Spleen (tissue), 11 donors: ENCODE measurements around the gene FADS1. TPM values are rescaled to one million over a fixed set of nuclear protein-coding genes. Genes with fewer than 3 reads are reported as not detected.
A peak's percentile ranks its signal among the peaks of the same experiment; 100 is the strongest.

Experiments
- DNase-seq: peaks from one replicate; pipeline ENCODE4 v3.0.0-alpha.2; 2020
- H3K27ac ChIP-seq, 8 donors: fragments of 200-600 bp; sonication (generic) in 7 of 8; 1 replicate in 4 of 8; 2 replicates in 4 of 8; pipeline versions ENCODE4 v1.5.0 to v1.8.0; 2016 to 2021; ENCODE audit warnings: inconsistent platforms in 4 of 8, mild to moderate bottlenecking in 4 of 8, moderate library complexity in 1 of 8
- H3K27me3 ChIP-seq, 7 donors: fragments of 200-600 bp; sonication (generic) in 6 of 7; replicated peaks in 1 of 7; 1 replicate in 4 of 7; 2 replicates in 3 of 7; pipeline versions ENCODE4 v1.5.0 to v1.8.0; 2016 to 2021; ENCODE audit warnings: inconsistent platforms in 3 of 7, mild to moderate bottlenecking in 1 of 7
- H3K36me3 ChIP-seq, 6 donors: fragments of 200-600 bp; sonication (generic) in 5 of 6; 1 replicate in 4 of 6; 2 replicates in 2 of 6; pipeline versions ENCODE4 v1.5.0 to v1.8.0; 2016 to 2021; ENCODE audit warnings: inconsistent platforms in 2 of 6
- H3K4me1 ChIP-seq, 6 donors: fragments of 200-600 bp; sonication (generic) in 5 of 6; 1 replicate in 3 of 6; 2 replicates in 3 of 6; pipeline versions ENCODE4 v1.5.0 to v1.8.0; 2016 to 2021; ENCODE audit warnings: inconsistent platforms in 3 of 6
- H3K4me3 ChIP-seq, 8 donors: fragments of 200-600 bp; sonication (generic) in 7 of 8; 1 replicate in 4 of 8; 2 replicates in 4 of 8; pipeline versions ENCODE4 v1.5.0 to v1.8.0; 2016 to 2021; ENCODE audit warnings: inconsistent platforms in 4 of 8, mild to moderate bottlenecking in 4 of 8, moderate library complexity in 2 of 8
- H3K9me3 ChIP-seq, 8 donors: fragments of 200-600 bp; sonication (generic) in 7 of 8; 1 replicate in 4 of 8; 2 replicates in 4 of 8; pipeline versions ENCODE4 v1.5.0 to v1.8.0; 2016 to 2021; ENCODE audit warnings: inconsistent platforms in 4 of 8
- POLR2A ChIP-seq, 3 donors: fragments of 450-650 bp; IDR thresholded peaks; one replicate each; pipeline ENCODE4 v1.5.1; 2017; ENCODE audit warnings: antibody characterized with exemption in 3 of 3, mild to moderate bottlenecking in 1 of 3
- POLR2AphosphoS5 ChIP-seq, 3 donors: sonication (generic); formaldehyde crosslinking; IDR thresholded peaks; one replicate each; pipeline ENCODE4 v1.5.1; 2017; ENCODE audit warnings: antibody characterized with exemption in 3 of 3
- WGBS, 5 donors: extraction: QIAGEN DNeasy Blood & Tissue Kit in 3 of 5; methylation state at CpG; one replicate each; pipeline versions ENCODE4 v1.1.5 to v1.1.7; 2013 to 2018; 5-methylcytosine and 5-hydroxymethylcytosine counted together
- intact Hi-C: fragments of 100-400 bp; cut with DNase I; formaldehyde crosslinking; loops from one replicate; pipeline ENCODE4 v1.15.0; 2023; ENCODE audit warnings: low total_unique reads
- polyA plus RNA-seq, 3 donors: library from polyadenylated mRNA; stranded (reverse); fragments of 200-250 nt; gene quantifications; one replicate each; pipeline ENCODE4 v1.2.1, GENCODE V29; 2013
- total RNA-seq, 7 donors: library from RNA; depleted of rRNA in 3 of 7; stranded (reverse); fragments of >200 nt in 3 of 7; fragmentation: NEBNext Ultra II Directional in 4 of 7; extraction: Animal tissue kit (Norgen Biotek cat#: 25700) in 4 of 7; gene quantifications; one replicate each; pipeline versions ENCODE4 v1.1.0 to v1.2.1, GENCODE V29; 2016 to 2021
- TF ChIP-seq, protein P1 (sequence below), 11 experiments: fragments of 200-600 bp in 7 of 11; fragments of 450-650 bp in 4 of 11; sonication (generic) in 4 of 11; IDR thresholded peaks in 8 of 11; conservative IDR thresholded peaks in 3 of 11; 1 replicate in 7 of 11; 2 replicates in 4 of 11; pipeline versions ENCODE4 v1.4.0 to v1.8.0; 2016 to 2021; ENCODE audit warnings: antibody characterized with exemption in 11 of 11, inconsistent platforms in 4 of 11, mild to moderate bottlenecking in 1 of 11
- donor health status: healthy with polysubstance abuse.
- donor health status: DM: no; HTN: no; CAD: no; lungs with moderate emphysema.
- donor health status: DM: no; HTN: no; CAD: no.
- donor health status: Bipolar disorder and iron deficiency.
- donor health status: healthy.
- donor health status: DM: no; HTN: no; CAD: no.
- donor health status: DM: yes; HTN: yes; CAD: no.

The FADS1 gene
- total and polyA plus RNA-seq, 10 donors: 2.2 to 25.6 (median 10.4) TPM

DNA sequence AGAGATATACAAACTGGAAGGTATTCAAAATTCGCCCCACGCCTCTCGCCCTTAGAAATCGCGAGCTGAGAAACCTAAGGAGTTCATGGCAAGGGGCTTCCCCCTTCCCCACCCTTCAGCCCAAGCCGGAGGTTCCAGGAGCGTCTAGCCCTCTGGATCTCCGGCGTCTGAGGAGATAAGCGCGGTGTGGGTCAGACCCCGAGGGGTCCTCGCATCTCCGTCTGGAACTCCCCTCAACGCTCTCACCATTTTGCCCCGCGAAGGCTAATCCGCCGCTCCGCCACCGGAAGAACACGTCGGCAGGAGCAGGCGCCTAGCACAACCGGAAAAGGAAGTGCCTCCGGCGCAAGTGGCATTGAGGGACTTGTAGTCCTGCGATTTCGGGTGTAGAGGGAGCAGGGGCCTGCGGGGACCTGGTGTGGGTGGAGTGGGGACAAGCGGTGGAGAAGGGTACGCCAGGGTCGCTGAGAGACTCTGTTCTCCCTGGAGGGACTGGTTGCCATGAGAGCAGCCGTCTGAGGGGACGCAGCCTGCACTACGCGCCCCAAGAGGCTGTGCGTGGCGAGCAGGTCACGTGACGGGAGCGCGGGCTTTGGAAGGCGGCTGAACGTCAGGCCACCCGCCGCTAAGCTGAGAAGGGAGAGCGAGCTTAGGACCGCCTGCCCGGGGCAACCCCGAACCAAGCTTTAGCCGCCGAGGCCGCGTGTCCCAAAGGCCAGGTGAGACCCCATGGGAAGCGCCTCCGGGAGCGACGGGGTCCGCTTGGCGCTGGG, 24.3 kb downstream of the FADS1 start, which contains the start of the genes FEN1 and TMEM258:
FEN1 (plus strand) TSS at position 602 of the 773 bp plus-strand sequence. CDS start 2,451 bp downstream, outside the sequence.
TMEM258 (minus strand) TSS at position 290 of the 773 bp plus-strand sequence; CDS start at position 249, 41 bp downstream.
- H3K27me3 ChIP-seq: no peaks in the 10 kb centered on the region
- 0 to 1% (median 0%) methylated on average over 52 to 61 of the region's 61 CpGs for WGBS, 5 donors
- intact Hi-C loops: loop anchor here (10.0 kb wide), 2 partner anchors 102 to 152 kb away; partner anchors contain the start of gene FADS3
- H3K4me1 ChIP-seq: peaks cover 10 to 73% (median 29%) of the 10 kb centered on the region in 6 donors
- H3K9me3 ChIP-seq: no peaks in the 10 kb centered on the region
- peak; percentile 98 for DNase-seq
- H3K36me3 ChIP-seq: peaks cover 0 to 48% (median 35%) of the 10 kb centered on the region in 6 donors
- TF ChIP-seq POLR2A (IDR thresholded peaks at IDR 0.05): peak in 1 of 3 donors; percentile 11
- TF ChIP-seq, protein P1, sequence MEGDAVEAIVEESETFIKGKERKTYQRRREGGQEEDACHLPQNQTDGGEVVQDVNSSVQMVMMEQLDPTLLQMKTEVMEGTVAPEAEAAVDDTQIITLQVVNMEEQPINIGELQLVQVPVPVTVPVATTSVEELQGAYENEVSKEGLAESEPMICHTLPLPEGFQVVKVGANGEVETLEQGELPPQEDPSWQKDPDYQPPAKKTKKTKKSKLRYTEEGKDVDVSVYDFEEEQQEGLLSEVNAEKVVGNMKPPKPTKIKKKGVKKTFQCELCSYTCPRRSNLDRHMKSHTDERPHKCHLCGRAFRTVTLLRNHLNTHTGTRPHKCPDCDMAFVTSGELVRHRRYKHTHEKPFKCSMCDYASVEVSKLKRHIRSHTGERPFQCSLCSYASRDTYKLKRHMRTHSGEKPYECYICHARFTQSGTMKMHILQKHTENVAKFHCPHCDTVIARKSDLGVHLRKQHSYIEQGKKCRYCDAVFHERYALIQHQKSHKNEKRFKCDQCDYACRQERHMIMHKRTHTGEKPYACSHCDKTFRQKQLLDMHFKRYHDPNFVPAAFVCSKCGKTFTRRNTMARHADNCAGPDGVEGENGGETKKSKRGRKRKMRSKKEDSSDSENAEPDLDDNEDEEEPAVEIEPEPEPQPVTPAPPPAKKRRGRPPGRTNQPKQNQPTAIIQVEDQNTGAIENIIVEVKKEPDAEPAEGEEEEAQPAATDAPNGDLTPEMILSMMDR (IDR thresholded peaks at IDR 0.05 in 8 of 11, conservative IDR thresholded peaks at IDR 0.05 in 3 of 11): peak in 4 of 11 experiments; percentile 13 to 50 (median 42)
- peak; percentile 91 to 96 (median 93) for TF ChIP-seq POLR2AphosphoS5 (IDR thresholded peaks at IDR 0.05)
- H3K27ac ChIP-seq: peak within 1 kb of the TSS; percentile 92 to 99 (median 96)
- H3K4me3 ChIP-seq: peak within 1 kb of the TSS; percentile 65 to 96 (median 81)

DNA sequence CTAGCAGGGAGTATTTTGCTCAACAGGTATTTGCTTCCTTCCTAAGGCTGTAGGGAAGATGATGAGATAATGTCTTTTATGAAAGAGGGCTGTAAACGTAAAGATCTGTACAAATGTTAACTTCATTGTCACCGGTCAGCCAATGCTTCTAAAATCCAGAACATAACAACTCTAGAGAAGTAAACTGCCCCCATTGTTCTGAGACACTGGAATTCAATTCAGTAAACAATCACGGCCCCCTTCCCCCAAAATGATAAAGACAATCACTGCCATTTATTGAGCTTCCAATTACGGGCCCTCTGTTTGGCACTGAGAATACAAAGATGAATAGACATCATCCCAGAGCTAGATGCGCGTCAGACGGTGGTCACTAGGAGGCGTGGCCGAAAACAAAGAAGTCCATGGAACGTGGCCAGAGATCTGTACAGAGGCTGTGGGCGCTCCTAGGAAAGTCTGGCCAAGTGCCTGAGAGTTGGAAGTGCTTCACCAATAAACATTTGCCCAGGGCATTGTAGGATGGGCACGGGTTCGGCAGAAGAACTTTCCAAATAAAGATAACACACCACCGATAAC, 25.0 kb downstream of the FADS1 start:
- Histone ChIP-seq H3K27me3 (no peaks in the 10 kb centered on the region), H3K4me3 (peak overlapping the region; percentile 65 to 96 (median 81)), H3K36me3 (peaks cover 0 to 55% (median 42%) of the 10 kb centered on the region in 6 donors), H3K9me3 (no peaks in the 10 kb centered on the region), H3K27ac (peak overlapping the region; percentile 92 to 99 (median 96)), H3K4me1 (peaks cover 10 to 69% (median 26%) of the 10 kb centered on the region in 6 donors)
- WGBS, 5 donors: 5 to 7% (median 7%) methylated on average over 14 of the region's 14 CpGs
- intact Hi-C loops: loop anchor here (10.0 kb wide), 2 partner anchors 103 to 153 kb away; partner anchors contain the start of gene FADS3
- DNase-seq: no peak
- TF ChIP-seq, protein P1 (IDR thresholded peaks at IDR 0.05 in 8 of 11, conservative IDR thresholded peaks at IDR 0.05 in 3 of 11): no peak
- TF ChIP-seq POLR2A (IDR thresholded peaks at IDR 0.05) (no peak), POLR2AphosphoS5 (IDR thresholded peaks at IDR 0.05) (no peak)

DNA sequence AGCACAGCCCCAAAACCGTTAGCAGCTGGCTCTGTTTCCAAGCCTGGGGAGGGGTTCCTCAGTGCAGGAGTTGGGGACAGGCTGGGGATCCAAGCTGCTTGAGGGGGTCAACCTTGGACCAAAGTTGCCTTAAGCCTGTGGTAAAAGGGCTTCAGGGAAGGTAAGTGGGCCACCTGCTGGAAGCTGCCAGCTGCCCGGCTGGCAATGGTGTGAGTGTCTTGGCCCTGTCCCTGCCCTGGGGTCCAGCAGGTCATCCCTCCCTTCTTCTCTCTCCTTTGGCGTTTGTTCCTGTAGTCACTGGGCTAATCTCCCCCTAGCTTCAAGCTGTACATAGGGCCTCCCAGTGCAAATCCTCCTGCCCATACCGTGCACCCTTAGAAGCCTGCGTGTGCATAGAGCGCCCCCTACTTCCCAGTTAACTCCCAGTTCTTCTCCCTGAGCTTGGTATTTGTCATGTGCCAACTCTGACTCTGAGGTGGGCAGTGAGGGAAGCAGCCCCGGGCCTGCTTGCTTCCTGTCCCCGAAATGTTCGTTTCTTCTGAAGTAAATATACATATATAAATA, 28.8 kb downstream of the FADS1 start:
- Histone ChIP-seq H3K27ac (no peak overlapping the region), H3K9me3 (no peaks in the 10 kb centered on the region), H3K27me3 (no peaks in the 10 kb centered on the region), H3K4me3 (no peak overlapping the region), H3K36me3 (peaks cover 0 to 76% (median 61%) of the 10 kb centered on the region in 6 donors), H3K4me1 (peaks cover 6 to 58% (median 15%) of the 10 kb centered on the region in 6 donors)
- WGBS, 5 donors: 62 to 81% (median 67%) methylated on average over 9 of the region's 9 CpGs
- no peak for DNase-seq
- intact Hi-C loops: no loop called here
- TF ChIP-seq, protein P1 (IDR thresholded peaks at IDR 0.05 in 8 of 11, conservative IDR thresholded peaks at IDR 0.05 in 3 of 11): peak in 2 of 11 experiments; percentile 17 to 33
- TF ChIP-seq POLR2A (IDR thresholded peaks at IDR 0.05): no peak
